Measurements from ENCODE around the gene ANK3. TPM values are rescaled to one million over a fixed set of nuclear protein-coding genes. Genes with fewer than 3 reads are reported as not detected.

ANK3 gene
- total RNA-seq, 2 donors from 2014 or later: 55.4 to 126 TPM

DNA sequence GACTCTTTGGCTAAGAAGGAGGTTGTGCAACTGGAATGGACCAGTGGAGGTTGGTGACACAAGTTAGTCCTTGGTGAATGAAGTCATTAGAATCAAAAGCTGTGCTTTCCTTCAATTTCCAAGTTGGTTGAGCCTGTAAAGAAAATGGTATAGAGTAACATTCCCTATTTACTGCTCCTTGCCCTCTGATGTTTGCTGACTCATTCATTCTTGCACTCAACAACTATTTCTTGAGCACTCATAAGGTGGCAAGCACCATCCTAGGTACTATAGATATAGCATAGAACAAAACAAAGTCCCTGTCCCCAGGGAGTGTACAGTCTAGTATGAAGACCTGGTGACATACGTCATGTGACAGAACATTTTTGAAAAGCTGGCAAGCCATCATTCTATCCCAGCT lies 364.4 kb downstream of the ANK3 start:
- H3K4me3 ChIP-seq: no peak overlapping the region
- TF ChIP-seq CTCF (IDR thresholded peaks at IDR 0.05): no peak
- H3K27me3 ChIP-seq (replicated peaks; ENCODE audit: insufficient read depth): no peaks in the 10 kb centered on the region
- H3K4me1 ChIP-seq (ENCODE audit: control insufficient read depth in 1 of 2, low read depth in 2 of 2): no peaks in the 10 kb centered on the region
- no peaks in the 10 kb centered on the region for H3K9me3 ChIP-seq
- DNase-seq (ENCODE audit: low spot score) (no peak), ATAC-seq (ENCODE audit: insufficient number of reproducible peaks, low FRiP score, low read depth) (no peak)
- H3K27ac ChIP-seq: no peak overlapping the region
- H3K36me3 ChIP-seq: no peaks in the 10 kb centered on the region

- H3K27me3 ChIP-seq (replicated peaks; ENCODE audit: insufficient read depth): no peaks in the 10 kb centered on the region
- no peak overlapping the region for H3K4me3 ChIP-seq
- no peak for TF ChIP-seq CTCF (IDR thresholded peaks at IDR 0.05)
- H3K36me3 ChIP-seq: no peaks in the 10 kb centered on the region
- H3K9me3 ChIP-seq: no peaks in the 10 kb centered on the region
- DNase-seq (ENCODE audit: low spot score) (no peak), ATAC-seq (ENCODE audit: insufficient number of reproducible peaks, low FRiP score, low read depth) (no peak)
- H3K27ac ChIP-seq: no peak overlapping the region
- no peaks in the 10 kb centered on the region for H3K4me1 ChIP-seq (ENCODE audit: control insufficient read depth in 1 of 2, low read depth in 2 of 2)
Observed at GRCh38 chr10:60024506-60024905, 365.2 kb downstream of the ANK3 start.

GRCh38 chr10:60023155-60023877 lies 366.4 kb downstream of the ANK3 start:
- DNase-seq (ENCODE audit: low spot score): no peak
- no peak for ATAC-seq (ENCODE audit: insufficient number of reproducible peaks, low FRiP score, low read depth)
- Histone ChIP-seq H3K4me3 (no peak overlapping the region), H3K27ac (no peak overlapping the region), H3K9me3 (no peaks in the 10 kb centered on the region), H3K4me1 (ENCODE audit: control insufficient read depth in 1 of 2, low read depth in 2 of 2) (no peaks in the 10 kb centered on the region), H3K27me3 (replicated peaks; ENCODE audit: insufficient read depth) (no peaks in the 10 kb centered on the region), H3K36me3 (no peaks in the 10 kb centered on the region)
- no peak for TF ChIP-seq CTCF (IDR thresholded peaks at IDR 0.05)

- no peak for DNase-seq (ENCODE audit: low spot score)
- no peak for TF ChIP-seq CTCF (IDR thresholded peaks at IDR 0.05)
- no peak for ATAC-seq (ENCODE audit: insufficient number of reproducible peaks, low FRiP score, low read depth)
- no peaks in the 10 kb centered on the region for H3K27me3 ChIP-seq (replicated peaks; ENCODE audit: insufficient read depth)
- no peaks in the 10 kb centered on the region for H3K4me1 ChIP-seq (ENCODE audit: control insufficient read depth in 1 of 2, low read depth in 2 of 2)
- no peak overlapping the region for H3K27ac ChIP-seq
- H3K4me3 ChIP-seq: no peak overlapping the region
- H3K9me3 ChIP-seq: no peaks in the 10 kb centered on the region
- H3K36me3 ChIP-seq: no peaks in the 10 kb centered on the region
Observed at GRCh38 chr10:60021361-60021760, 368.3 kb downstream of the ANK3 start.

- Histone ChIP-seq H3K4me3 (no peak overlapping the region), H3K27me3 (replicated peaks; ENCODE audit: insufficient read depth) (no peaks in the 10 kb centered on the region), H3K36me3 (no peaks in the 10 kb centered on the region), H3K27ac (no peak overlapping the region), H3K9me3 (no peaks in the 10 kb centered on the region), H3K4me1 (ENCODE audit: control insufficient read depth in 1 of 2, low read depth in 2 of 2) (no peaks in the 10 kb centered on the region)
- TF ChIP-seq CTCF (IDR thresholded peaks at IDR 0.05): no peak
- ATAC-seq (ENCODE audit: insufficient number of reproducible peaks, low FRiP score, low read depth): no peak
- no peak for DNase-seq (ENCODE audit: low spot score)
Observed at GRCh38 chr10:60016794-60017193, 372.9 kb downstream of the ANK3 start.

Data from thoracic aorta (tissue), 2 donors.